ENCODE results near the gene TRIM31.

TRIM31 gene, protein sequence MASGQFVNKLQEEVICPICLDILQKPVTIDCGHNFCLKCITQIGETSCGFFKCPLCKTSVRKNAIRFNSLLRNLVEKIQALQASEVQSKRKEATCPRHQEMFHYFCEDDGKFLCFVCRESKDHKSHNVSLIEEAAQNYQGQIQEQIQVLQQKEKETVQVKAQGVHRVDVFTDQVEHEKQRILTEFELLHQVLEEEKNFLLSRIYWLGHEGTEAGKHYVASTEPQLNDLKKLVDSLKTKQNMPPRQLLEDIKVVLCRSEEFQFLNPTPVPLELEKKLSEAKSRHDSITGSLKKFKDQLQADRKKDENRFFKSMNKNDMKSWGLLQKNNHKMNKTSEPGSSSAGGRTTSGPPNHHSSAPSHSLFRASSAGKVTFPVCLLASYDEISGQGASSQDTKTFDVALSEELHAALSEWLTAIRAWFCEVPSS

DNA sequence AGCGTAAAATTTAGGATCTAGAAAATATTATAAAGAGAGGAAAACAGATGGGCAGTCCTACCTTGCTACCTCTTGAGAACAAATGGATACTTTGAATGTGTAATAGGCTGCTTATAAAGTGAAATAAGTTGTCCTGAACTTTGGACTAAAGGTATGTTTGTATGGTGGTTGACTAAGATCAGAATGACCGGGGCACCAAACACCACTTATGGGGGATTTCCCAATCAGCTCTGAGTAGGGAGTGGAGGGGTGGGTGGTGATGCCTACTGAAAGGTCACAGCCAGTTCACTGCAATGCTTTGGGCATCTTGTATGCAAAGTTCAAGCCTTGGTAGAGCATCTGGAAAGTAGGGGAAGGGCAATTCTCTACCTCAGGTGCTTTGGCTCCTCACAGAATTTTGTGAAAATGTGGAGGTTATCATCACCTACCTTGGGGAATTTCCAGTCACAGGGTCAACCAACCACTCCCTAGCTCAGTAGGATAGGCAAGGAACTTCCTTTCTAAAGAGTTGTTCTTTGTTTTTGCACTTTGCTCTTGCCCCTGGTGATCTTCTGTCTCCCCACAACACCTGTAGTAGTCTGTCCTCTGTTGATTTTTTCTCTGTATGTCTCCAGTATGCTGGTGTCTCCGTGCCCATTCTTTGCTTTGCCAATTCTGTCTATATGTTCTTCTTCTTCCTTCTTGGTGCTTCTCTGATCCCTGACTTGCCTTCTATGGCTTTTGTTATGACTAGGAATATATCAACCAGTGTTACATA, at the start of gene TRIM31:
Gene TRIM31, minus strand, starts transcription at position 88 of the 757 bp plus-strand sequence. CDS start 285 bp downstream, outside the sequence.
- no peak for DNase-seq

GRCh38 chr6:30162265-30163089, 49.6 kb upstream of the TRIM31 start:
- DNase-seq: no peak

DNA sequence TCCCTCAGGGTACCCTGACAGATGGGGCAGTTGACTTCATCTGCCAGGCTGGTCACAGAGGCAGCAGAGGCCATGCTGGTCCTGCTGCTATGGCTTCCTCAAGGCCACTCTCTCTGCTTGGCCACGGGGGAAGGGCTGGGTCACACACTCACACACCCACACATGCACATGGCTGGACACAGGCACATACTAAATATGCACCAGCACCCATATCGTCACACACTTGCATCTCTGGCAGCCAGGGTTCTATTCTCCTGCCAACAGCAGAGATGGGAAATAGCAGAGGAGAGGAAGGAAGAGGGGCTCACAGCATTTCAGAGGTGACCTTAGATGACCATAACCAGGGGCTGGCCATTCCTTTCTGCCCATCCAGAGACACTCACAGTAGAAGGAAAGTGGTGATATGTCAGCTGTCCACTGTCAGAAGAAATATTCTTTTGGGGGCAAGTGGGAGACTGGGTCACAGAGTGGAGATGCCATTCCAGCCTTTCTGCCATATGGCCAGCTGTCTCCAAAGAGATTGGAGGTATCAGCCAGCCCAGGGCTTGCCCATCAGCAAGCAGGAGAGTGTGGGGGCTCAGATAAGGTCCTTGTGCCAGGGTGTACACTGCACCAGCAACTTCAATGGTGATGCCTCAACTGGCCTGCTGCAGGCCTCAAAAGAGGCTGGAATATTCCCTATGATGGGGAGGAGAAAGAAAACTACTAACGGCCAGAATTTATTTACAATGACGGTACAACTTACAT, 48.1 kb upstream of the TRIM31 start, which contains the start of gene TRIM10:
Gene TRIM10, minus strand, starts transcription at position 427 of the 747 bp plus-strand sequence. Its CDS starts 353 bp downstream, at position 74.
- no peak for DNase-seq

GRCh38 chr6:30160008-30160784, 47.3 kb upstream of the TRIM31 start:
- no peak for DNase-seq

DNA sequence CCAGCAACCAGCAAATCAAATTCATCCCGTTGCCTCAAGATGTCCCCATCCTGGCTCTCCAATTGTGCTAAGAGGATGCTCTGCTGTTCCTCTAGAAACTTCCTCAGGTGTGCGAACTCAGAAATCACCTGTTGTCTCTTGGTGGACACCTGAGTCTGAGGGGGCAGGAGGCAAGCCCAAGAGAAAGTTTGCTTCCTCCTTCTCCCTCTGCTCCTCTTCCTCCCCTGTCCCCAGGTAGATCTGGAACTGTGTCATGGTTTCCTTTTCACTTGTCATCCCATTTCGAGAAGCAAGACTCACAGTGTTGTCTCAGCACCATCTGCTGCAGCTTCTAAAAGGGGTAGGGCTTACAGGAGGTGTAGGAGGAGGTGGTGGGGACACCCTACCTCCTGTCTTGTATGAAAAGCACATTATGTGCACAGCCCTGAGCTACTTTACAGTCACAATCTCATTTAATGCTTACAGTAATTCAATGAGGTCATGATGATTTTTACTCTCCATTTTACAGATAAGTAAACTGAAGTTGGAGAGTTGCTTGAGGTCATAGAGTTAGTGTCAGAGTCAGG, 45.7 kb upstream of the TRIM31 start:
- no peak for DNase-seq

DNA sequence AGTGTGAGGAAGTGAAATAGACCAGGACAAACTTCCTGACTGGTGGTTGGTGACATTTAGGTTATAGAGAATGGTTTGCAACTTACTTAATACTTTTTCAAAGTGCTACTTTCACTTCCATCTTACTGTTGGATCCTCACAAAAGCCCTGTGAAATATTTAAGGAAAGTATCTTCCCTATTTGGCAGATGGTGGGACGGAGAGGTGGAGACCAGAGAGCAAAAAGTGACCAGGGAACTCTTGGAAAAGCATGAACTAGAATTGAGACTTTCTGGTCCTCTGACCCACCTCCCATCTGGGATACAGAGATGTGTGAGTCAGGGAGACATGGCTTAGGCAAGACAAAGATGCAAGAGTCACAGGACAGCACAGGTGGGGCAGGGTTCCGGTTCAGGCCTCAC, 45.1 kb upstream of the TRIM31 start:
- no peak for DNase-seq

- no peak for DNase-seq
Observed at GRCh38 chr6:30157581-30157980, 44.7 kb upstream of the TRIM31 start.

GRCh38 chr6:30156774-30157173, 43.9 kb upstream of the TRIM31 start:
- no peak for DNase-seq

DNA sequence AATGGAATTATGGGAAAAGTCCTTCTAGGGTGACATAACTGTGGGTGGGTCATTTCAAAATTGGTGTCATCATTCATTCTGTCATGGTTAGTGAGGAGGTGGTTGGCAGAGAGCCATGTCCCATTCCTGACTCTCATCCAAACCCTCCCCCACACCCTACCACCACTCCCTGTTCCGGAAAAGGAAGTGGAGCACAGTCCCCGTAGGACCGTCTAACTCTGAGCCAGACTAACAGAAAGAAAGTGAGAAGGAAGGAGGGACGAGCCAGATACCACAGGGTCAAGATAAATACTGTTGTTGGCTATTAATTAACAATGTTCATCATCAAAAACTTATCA, 43.3 kb upstream of the TRIM31 start:
- DNase-seq: no peak

- DNase-seq: no peak
Observed at GRCh38 chr6:30155520-30156261, 42.8 kb upstream of the TRIM31 start.

GRCh38 chr6:30154709-30155519, 42.0 kb upstream of the TRIM31 start:
- no peak for DNase-seq

DNA sequence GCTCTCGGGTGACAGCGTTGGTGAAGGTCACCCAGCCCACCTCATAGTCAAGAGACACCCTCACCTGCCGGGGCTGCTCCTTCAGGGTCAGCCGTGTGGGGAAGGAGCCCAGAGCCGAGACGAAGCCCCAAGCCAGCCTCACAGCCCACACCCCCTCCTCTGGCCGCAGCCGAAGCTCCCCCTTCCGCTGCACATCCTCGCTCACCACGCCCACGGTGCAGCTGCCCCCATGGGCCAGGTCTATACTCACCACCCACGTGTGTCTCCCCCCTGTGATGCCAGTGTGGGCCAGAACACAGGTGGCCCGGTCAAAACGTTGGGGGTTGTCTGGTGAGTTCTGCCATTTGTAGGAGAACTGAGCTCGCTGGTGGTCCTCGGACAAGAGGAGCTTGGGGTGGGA, 41.2 kb upstream of the TRIM31 start:
- DNase-seq: no peak

GRCh38 chr6:30152910-30153610, 40.2 kb upstream of the TRIM31 start:
- no peak for DNase-seq

DNA sequence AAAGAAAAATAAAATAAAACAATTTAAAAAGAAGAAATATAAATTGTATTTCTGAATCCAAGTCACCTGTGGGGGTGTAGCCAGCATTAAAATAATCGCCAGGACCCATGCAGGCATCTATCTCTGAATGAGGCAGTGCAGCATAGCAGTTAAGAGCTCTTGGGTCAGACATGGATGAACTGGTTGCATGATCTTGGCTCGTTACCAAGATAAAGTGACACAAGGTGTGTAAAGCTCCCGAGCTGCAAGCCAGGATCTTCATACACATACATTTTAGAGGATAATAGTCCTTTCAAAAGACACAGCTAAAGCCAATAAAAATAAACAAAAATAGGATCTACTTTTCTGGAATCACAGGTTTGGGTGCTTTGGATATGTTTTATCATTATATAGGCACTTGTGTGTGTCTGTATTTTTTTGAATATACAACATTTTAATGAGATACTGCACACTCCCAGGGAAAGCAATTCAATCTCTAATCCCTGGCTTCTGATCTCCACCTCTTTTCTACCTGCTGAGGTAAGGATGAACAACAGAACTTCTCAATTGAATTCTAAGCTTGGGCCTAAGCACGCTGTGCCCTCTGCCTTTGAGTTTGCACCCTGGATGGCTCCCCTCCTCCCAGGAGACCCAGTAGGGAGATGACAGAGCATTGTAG, 39.3 kb upstream of the TRIM31 start:
- no peak for DNase-seq

DNA sequence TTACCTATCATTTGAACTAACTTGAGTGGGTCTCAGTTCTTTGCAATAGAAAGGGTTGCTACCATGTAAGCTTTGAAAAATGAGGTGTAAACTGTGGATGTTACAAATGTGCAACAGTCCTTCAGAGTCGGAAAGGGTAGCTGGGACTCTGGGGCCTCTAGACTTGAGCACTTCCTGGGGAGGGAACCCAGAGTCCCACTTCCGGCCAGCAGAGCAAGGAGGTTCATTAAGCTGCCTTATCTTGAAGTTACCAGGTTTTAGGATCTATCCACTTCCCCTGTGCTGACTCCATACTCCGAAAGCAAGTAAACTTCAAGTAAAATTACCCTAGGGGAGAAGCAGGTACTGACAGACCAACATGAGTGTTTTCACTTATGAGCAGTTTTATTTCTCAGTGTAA, 38.7 kb upstream of the TRIM31 start:
- no peak for DNase-seq

GRCh38 chr6:30150671-30151395, 37.9 kb upstream of the TRIM31 start:
- no peak for DNase-seq

GRCh38 chr6:30149858-30150550, 37.1 kb upstream of the TRIM31 start:
- no peak for DNase-seq
